ENCODE data around the gene ZNRF4. TPM values are rescaled to one million over a fixed set of nuclear protein-coding genes. Genes with fewer than 3 reads are reported as not detected.

Gene ZNRF4
- not detected in 2 replicates for total RNA-seq

DNA sequence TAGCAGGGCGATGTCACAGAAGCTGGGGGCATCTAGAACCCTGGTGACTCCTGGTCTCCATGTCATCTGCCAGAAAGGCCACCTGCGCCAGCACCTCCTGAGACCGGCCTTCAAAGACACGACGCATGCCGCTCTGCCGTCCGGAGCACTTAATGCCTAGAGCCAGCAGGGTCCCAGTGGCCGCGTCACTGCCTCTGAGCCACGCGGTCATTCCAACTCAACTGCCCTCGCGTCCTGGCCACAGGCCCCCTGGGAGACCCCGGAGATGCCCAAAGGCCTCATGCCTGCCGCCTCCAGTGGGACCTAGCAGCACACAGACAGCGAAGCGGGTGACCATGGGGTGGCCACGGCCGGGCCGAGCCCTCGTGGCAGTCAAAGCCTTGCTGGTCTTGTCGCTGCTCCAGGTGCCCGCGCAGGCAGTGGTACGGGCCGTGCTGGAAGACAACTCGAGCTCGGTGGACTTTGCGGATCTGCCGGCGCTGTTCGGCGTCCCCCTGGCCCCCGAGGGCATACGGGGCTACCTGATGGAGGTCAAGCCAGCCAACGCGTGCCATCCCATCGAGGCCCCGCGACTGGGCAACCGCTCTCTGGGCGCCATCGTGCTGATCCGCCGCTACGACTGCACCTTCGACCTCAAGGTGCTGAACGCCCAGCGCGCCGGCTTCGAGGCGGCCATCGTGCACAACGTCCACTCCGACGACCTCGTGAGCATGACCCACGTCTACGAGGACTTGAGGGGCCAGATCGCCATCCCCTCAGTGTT lies at the start of gene ZNRF4:
Gene ZNRF4, plus strand, starts transcription at position 51 of the 763 bp plus-strand sequence. Its CDS starts 75 bp downstream, at position 126.

Other genes with a start within 250 kb of the ZNRF4 start
- 84.3 and 112 TPM in 2 replicates for gene PTPRS, start 114.6 kb upstream of the ZNRF4 start, total RNA-seq
- 0.09 and 0.28 TPM in 2 replicates for gene TINCR, start 112.5 kb downstream of the ZNRF4 start, total RNA-seq
- 26.5 and 38.3 TPM in 2 replicates for gene SAFB2, start 167.4 kb downstream of the ZNRF4 start, total RNA-seq
- gene SAFB, start 167.7 kb downstream of the ZNRF4 start, total RNA-seq: 39.3 and 56.0 TPM in 2 replicates
- 41.6 and 47.9 TPM in 2 replicates for gene MICOS13, start 225.1 kb downstream of the ZNRF4 start, total RNA-seq
- gene HSD11B1L, start 225.6 kb downstream of the ZNRF4 start, total RNA-seq: 7.8 and 11.3 TPM in 2 replicates
- 553 and 660 TPM in 2 replicates for gene RPL36, start 234.9 kb downstream of the ZNRF4 start, total RNA-seq